Measurements from ENCODE around the gene RRP9. TPM values are rescaled to one million over a fixed set of nuclear protein-coding genes. Genes with fewer than 3 reads are reported as not detected.

Gene RRP9
- total and polyA plus RNA-seq, 2 donors (not counting 1 experiment from before 2014, with no cell fraction given), result 10.6 to 19.7 TPM

DNA sequence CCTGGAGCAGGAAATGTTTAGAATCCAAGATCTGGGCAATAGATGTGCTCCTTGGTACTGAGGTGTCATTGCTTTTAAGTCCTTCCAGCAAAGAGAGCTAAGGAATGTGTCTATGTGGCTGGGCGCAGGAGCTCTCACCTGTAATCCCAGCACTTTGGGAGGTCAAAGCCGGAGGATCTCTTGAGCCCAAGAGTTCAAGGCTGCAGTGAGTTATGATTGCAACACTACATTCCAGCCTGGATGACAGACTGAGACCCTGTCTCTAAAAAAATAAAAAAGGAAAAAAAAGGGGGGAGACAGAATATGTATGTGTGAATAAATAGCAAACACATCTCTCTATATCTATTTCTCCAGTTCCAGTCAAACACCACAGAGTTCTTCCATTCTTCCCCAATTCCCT is 9.2 kb upstream of the RRP9 start:
- no peaks in the 10 kb centered on the region for H3K79me2 ChIP-seq (ENCODE audit: control insufficient read depth, insufficient read depth, low read length)
- TF ChIP-seq, protein P1, sequence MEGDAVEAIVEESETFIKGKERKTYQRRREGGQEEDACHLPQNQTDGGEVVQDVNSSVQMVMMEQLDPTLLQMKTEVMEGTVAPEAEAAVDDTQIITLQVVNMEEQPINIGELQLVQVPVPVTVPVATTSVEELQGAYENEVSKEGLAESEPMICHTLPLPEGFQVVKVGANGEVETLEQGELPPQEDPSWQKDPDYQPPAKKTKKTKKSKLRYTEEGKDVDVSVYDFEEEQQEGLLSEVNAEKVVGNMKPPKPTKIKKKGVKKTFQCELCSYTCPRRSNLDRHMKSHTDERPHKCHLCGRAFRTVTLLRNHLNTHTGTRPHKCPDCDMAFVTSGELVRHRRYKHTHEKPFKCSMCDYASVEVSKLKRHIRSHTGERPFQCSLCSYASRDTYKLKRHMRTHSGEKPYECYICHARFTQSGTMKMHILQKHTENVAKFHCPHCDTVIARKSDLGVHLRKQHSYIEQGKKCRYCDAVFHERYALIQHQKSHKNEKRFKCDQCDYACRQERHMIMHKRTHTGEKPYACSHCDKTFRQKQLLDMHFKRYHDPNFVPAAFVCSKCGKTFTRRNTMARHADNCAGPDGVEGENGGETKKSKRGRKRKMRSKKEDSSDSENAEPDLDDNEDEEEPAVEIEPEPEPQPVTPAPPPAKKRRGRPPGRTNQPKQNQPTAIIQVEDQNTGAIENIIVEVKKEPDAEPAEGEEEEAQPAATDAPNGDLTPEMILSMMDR (conservative IDR thresholded peaks at IDR 0.05 in 1 of 2, IDR thresholded peaks at IDR 0.05 in 1 of 2; ENCODE audit: low read depth in 1 of 2, low read length in 2 of 2), result no peak
- no peak for TF ChIP-seq EZH2 (IDR thresholded peaks at IDR 0.05; ENCODE audit: low read length, missing control alignments)
- peaks cover 3% of the 10 kb centered on the region for H3K36me3 ChIP-seq (ENCODE audit: control insufficient read depth, insufficient read depth, low read length)
- H3K9ac ChIP-seq (ENCODE audit: insufficient read depth, low read length), result no peak overlapping the region
- peaks cover 5% of the 10 kb centered on the region for H3K27me3 ChIP-seq (ENCODE audit: control insufficient read depth, insufficient read depth, low read length)
- no peak overlapping the region for H2AFZ ChIP-seq (ENCODE audit: low read length)
- H3K27ac ChIP-seq (ENCODE audit: insufficient read depth, low read length), result no peak overlapping the region
- H3K4me2 ChIP-seq (ENCODE audit: extremely low read depth, insufficient read depth, low read length), result no peak overlapping the region
- DNase-seq (ENCODE audit: low read depth in 2 of 2), result no peak
- H3K4me3 ChIP-seq (replicated peaks in 1 of 4; ENCODE audit: control extremely low read depth in 1 of 4, insufficient read depth in 1 of 4, low read depth in 3 of 4, low read length in 4 of 4), result no peak overlapping the region
- no peaks in the 10 kb centered on the region for H3K9me3 ChIP-seq (ENCODE audit: control insufficient read depth, insufficient read depth, low read depth, low read length)
- H4K20me1 ChIP-seq (ENCODE audit: control insufficient read depth, extremely low read depth, insufficient read depth, low read length), result no peaks in the 10 kb centered on the region
- no peaks in the 10 kb centered on the region for H3K4me1 ChIP-seq (ENCODE audit: control insufficient read depth, extremely low read depth, insufficient read depth, low read length)

DNA sequence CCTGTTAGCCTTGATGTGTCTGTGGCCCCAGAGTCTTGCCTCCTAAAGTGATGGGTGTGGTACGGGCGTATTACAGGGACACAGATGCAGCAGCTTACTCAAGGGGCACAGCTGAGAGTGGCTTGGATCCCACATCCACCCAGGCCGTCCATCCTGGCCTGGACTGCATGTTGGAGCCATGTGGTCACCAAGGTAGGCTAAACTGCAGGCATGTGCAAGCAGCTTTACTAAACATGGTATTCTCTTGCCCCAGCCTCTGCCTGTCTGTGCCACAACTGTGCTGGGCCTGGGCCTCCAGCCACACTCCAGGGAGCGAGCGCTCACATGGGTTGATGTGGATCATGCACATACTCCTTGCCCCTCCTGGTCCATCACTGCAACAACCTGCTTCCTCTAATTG is 7.4 kb upstream of the RRP9 start:
- Histone ChIP-seq H3K9me3 (ENCODE audit: control insufficient read depth, insufficient read depth, low read depth, low read length) (no peaks in the 10 kb centered on the region), H2AFZ (ENCODE audit: low read length) (no peak overlapping the region), H3K27me3 (ENCODE audit: control insufficient read depth, insufficient read depth, low read length) (no peaks in the 10 kb centered on the region), H3K4me1 (ENCODE audit: control insufficient read depth, extremely low read depth, insufficient read depth, low read length) (no peaks in the 10 kb centered on the region), H3K4me3 (replicated peaks in 1 of 4; ENCODE audit: control extremely low read depth in 1 of 4, insufficient read depth in 1 of 4, low read depth in 3 of 4, low read length in 4 of 4) (no peak overlapping the region), H4K20me1 (ENCODE audit: control insufficient read depth, extremely low read depth, insufficient read depth, low read length) (no peaks in the 10 kb centered on the region), H3K9ac (ENCODE audit: insufficient read depth, low read length) (no peak overlapping the region), H3K4me2 (ENCODE audit: extremely low read depth, insufficient read depth, low read length) (no peak overlapping the region), H3K27ac (ENCODE audit: insufficient read depth, low read length) (no peak overlapping the region), H3K36me3 (ENCODE audit: control insufficient read depth, insufficient read depth, low read length) (peaks cover 3% of the 10 kb centered on the region), H3K79me2 (ENCODE audit: control insufficient read depth, insufficient read depth, low read length) (no peaks in the 10 kb centered on the region)
- TF ChIP-seq, protein P1 (conservative IDR thresholded peaks at IDR 0.05 in 1 of 2, IDR thresholded peaks at IDR 0.05 in 1 of 2; ENCODE audit: low read depth in 1 of 2, low read length in 2 of 2), result no peak
- TF ChIP-seq EZH2 (IDR thresholded peaks at IDR 0.05; ENCODE audit: low read length, missing control alignments), result no peak
- no peak for DNase-seq (ENCODE audit: low read depth in 2 of 2)

DNA sequence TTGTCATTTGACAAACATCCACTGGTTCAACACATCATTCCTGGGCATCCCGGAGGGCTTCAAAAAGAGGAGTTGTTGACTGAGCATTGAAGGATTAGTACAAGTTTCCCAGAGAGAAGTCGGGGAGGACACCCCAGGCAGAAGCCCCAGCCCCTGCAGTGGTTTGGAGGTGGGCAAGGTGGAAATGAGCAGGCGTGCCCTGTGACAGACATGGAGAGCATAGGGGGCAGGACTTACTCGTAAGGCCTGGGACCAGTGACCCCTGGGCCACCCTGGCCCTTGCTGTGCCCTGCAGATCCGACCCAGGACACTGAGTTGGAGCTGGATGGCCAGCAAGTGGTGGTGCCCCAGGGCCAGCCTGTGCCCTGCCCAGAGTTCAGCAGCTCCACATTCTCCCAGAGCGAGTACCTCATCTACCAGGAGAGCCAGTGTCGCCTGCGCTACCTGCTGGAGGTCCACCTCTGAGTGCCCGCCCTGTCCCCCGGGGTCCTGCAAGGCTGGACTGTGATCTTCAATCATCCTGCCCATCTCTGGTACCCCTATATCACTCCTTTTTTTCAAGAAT is 6.4 kb upstream of the RRP9 start:
- no peak overlapping the region for H3K9ac ChIP-seq (ENCODE audit: insufficient read depth, low read length)
- no peak overlapping the region for H2AFZ ChIP-seq (ENCODE audit: low read length)
- H3K4me1 ChIP-seq (ENCODE audit: control insufficient read depth, extremely low read depth, insufficient read depth, low read length), result peaks cover 3% of the 10 kb centered on the region
- no peak overlapping the region for H3K27ac ChIP-seq (ENCODE audit: insufficient read depth, low read length)
- peaks cover 3% of the 10 kb centered on the region for H3K36me3 ChIP-seq (ENCODE audit: control insufficient read depth, insufficient read depth, low read length)
- TF ChIP-seq EZH2 (IDR thresholded peaks at IDR 0.05; ENCODE audit: low read length, missing control alignments), result no peak
- TF ChIP-seq, protein P1 (conservative IDR thresholded peaks at IDR 0.05 in 1 of 2, IDR thresholded peaks at IDR 0.05 in 1 of 2; ENCODE audit: low read depth in 1 of 2, low read length in 2 of 2), result no peak
- DNase-seq (ENCODE audit: low read depth in 2 of 2), result no peak
- H3K79me2 ChIP-seq (ENCODE audit: control insufficient read depth, insufficient read depth, low read length), result no peaks in the 10 kb centered on the region
- H3K9me3 ChIP-seq (ENCODE audit: control insufficient read depth, insufficient read depth, low read depth, low read length), result no peaks in the 10 kb centered on the region
- H3K27me3 ChIP-seq (ENCODE audit: control insufficient read depth, insufficient read depth, low read length), result no peaks in the 10 kb centered on the region
- no peak overlapping the region for H3K4me2 ChIP-seq (ENCODE audit: extremely low read depth, insufficient read depth, low read length)
- no peak overlapping the region for H3K4me3 ChIP-seq (replicated peaks in 1 of 4; ENCODE audit: control extremely low read depth in 1 of 4, insufficient read depth in 1 of 4, low read depth in 3 of 4, low read length in 4 of 4)
- no peaks in the 10 kb centered on the region for H4K20me1 ChIP-seq (ENCODE audit: control insufficient read depth, extremely low read depth, insufficient read depth, low read length)

Measured in fibroblast of lung (primary cell).